ENCODE measurements around the gene RNF40.
"Not testable (repeated sequence)": the region's sequence is repeated elsewhere in the genome, so short reads cannot be mapped to it uniquely, and the experiment has no call there.

Gene RNF40

DNA sequence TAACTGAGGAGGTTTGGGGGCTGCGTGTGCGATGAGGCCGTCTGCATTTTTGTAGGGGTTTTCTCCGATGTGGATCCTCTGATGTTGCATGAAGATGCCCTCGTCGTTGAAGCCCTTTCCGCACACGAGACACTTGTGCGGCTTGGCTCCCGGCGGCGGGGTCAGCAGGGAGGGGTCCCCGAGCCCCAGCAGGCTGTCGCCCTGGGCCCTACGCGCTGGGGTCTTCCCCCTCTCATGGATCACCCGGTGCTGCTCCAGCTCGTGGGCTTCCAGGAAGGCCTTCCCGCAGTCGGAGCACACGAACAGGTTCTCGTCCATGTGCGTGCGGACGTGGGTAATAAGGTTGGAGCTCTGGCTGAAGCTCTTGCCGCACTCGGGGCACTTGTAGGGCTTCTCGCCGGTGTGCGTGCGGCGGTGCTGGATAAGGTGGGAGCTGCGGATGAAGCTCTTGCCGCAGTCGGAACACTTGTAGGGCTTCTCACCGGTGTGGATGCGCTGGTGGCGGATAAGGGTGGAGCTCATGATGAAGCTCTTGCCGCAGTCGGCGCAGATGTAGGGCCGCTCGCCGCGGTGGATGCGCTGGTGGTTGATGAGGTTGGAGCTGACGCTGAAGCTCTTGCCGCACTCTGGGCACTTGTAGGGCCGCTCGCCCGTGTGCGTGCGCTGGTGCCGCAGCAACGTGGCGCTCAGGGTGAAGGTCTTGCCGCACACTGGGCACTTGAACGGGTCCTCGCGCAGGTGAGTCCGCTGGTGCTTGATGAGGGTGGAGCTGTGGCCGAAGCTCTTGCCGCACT, 20.6 kb downstream of the RNF40 start:
- DNase-seq (ENCODE audit: low spot score), result no peak

DNA sequence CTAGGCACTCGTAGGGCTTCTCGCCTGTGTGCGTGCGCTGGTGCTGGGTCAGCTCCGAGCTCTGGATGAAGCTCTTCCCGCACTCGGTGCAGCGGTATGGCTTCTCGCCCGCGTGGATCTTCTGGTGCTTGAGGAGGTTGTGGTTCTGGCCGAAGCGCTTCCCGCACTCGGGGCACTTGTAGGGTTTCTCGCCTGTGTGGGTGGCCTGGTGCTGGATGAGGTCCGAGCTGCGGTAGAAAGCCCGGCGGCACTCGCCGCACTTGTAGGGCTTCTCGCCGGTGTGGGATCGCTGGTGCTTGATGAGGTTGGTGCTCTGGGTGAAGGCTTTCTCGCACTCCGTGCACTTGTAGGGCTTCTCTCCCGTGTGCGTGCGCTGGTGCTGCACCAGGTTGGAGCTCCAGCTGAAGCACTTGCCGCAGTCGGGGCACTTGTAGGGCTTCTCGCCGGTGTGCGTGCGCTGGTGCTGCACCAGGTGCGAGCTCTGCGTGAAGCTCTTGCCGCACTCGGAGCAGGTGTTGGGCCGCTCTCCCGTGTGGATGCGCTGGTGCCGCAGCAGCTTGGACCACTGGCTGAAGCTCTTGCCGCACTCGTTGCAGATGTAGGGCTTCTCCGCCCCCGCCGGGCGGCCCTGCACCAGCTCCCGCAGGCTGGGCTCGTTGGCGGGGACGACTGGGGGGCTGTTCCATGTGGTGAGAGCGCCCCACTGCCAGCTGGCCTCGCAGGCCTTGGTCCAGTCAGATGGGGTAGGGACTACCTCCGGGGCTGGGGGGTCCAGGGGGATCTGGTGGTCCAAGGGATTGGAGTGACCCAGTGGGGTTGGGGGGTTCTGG, 21.4 kb downstream of the RNF40 start:
- DNase-seq (ENCODE audit: low spot score), result no peak

DNA sequence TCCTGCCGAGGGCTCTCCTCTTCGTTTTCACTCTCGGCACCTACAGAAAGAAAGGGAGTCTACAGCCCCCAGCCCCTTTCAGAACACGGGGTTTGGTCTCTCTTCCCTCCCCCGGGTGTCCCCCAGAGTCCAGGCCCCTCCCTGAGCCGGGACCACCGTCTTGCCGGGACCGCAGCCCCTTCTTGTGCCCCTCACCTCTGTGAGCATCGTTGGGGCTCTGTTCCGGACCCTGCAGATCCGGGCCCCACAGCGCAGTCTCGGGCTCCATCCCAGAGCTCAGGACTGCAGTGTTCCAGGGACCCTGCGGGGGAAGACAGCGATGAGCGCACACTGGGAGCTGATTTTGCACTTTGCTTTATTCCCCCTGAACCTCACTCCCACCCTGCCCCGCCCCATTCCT, 22.1 kb downstream of the RNF40 start:
- no peak for DNase-seq (ENCODE audit: low spot score)

DNA sequence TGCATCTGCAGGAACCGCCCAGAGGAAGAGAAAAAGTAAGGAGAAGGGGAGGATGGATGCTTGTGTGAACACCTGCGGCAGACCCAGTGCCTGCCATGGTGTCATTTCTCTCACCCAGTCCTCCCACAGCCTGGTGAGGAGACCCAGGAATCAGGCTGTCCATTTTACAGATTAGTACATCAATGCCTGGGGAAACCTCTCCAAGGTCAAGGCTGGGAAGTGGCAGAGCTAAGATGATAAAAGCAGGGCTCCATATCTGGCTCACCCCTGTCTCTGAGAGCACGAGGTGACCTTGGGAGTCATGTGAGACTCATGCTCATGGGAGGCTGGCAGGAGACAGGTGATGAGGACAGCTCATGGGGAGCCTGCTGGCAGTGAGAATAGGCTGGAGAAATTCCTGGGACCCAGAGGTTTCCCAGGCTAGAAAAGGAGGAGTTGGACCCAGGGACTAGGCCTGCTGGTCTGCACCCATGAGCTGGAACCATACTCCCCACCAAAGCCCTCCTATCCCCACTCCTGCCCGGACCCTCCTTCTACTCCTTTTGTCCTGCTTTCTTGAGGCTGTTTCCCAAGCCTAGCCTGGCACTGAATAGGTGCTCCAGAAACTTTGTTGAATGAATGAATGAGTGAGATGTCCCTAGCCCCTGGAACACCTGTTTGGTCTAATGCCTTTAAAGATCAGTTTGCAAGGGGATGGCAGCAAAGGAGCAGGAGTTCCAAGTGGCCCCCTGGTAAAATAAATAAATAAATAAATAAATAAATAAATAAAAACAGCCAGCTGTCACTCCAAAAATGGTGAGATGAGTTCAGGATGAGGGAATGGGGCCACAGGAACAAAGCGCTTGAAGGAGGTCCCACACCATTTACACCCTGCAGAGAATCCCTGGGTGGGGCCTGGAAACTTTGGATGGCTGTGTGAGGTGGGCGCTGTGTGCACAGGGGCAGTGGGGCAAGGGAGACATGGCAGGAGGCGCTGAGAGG, 23.3 kb downstream of the RNF40 start:
- no peak for DNase-seq (ENCODE audit: low spot score)

DNA sequence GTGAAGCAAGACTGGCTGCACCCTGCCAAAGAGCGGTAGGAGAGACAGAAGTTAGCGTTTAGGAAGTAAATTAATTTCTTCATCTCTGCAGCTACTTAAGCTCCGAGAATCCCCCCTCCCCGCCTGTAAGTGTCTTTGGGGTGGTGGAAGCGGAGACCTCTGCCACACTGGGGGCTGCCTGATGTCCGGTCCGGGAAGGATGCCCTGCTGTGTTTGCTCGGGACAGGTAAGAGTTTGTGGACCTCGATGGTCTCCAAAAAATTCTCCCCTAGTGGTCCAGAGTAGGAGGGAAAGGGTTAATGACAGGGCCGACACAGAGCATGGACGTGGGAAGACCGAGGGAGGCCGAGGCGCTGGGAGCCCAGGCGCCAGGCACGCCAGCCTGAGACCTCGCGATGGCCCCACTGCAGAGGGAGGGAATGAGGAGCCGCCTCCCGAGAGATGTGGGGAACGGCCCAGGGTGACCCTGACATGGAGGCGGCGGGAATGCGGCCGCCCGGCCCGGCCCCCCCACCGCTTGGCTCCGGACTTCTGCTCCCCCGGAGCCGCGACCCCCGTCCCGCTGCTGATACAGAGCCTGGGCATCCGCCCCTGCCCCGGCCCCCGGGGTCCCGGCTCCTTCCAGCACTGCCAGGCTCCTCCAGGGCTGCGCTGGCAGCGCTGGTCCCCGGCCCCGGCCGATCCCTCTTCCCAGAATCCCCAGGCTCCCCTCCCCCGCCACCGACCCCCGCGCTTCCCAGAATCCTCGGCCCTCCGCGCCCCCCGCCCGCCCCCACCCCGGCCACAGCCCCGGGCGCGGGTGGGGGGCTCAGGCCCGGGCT, 24.2 kb downstream of the RNF40 start:
- DNase-seq (ENCODE audit: low spot score), result peak; percentile 84

DNA sequence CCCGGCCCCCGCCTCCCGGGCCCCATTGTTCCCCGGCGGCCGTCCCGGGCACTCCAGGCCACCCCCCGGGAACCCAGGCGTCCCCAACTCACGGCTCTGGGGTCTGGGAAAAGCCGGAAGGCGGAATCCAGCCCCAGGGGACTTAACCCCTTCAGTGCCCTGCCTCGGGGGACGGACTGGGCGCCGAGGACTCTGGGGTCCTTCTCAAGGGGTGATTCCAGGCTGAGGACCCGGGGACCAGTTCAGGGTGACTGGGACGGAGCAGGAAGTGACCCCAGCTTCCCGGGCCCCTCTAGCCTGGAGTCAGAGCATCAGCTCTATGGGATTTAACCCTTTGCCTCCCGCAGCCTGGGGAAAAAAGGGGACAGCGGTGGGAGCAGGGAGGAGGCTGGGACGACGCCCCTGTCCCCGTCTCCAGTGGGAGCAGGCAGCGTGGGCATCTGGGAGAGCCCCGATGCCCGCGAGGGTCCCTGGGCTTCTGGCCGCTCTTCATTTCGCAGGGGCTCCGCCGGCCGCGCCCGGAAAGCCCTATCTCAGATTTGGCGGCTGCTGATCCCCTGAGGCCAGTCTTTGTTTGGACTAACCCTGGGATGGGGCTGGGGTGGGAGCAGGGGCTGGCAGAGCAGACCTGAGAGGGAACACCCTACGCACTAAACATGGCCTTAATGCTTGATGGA, 25.0 kb downstream of the RNF40 start, which contains the start of gene ZNF629:
TSS of gene ZNF629 (minus strand) at position 270 of the 677 bp plus-strand sequence. CDS start 2,723 bp downstream, outside the sequence.
- DNase-seq (ENCODE audit: low spot score), result peak; percentile 86

DNA sequence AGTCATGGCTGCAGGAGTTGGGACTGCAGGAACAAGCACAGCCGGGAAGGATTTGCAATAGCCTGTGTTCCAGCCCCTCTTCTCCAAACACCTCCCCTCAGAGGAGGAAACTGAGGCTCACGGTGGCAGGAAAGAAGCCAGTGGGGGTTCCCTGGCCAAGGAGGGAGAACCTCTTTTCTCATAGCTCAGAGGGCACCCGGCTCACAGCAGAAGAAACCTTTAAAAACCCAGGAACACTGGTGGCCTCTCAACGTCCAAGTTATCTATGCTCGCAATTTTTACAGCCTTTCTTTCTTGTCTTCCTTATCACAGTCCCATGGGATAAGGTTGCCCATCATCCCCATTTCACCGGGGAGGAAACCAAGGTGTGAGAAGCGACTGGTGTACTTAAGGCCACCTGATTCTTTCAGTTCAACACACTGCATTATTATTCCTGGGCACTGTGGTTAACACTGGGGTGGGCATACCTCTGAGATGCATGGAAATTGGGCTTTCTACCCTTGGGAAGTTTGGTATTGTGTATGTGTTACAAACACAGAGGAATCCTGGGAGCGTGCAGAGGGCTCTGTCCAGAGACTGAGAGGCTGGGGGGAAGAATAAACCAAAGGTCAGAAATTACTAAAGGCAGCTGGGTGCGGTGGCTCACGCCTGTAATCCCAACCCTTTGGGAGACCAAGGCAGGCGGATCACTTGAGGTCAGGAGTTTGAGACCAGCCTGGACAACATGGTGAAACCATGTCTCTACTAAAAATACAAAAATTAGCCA, 25.7 kb downstream of the RNF40 start:
- no peak for DNase-seq (ENCODE audit: low spot score)

DNA sequence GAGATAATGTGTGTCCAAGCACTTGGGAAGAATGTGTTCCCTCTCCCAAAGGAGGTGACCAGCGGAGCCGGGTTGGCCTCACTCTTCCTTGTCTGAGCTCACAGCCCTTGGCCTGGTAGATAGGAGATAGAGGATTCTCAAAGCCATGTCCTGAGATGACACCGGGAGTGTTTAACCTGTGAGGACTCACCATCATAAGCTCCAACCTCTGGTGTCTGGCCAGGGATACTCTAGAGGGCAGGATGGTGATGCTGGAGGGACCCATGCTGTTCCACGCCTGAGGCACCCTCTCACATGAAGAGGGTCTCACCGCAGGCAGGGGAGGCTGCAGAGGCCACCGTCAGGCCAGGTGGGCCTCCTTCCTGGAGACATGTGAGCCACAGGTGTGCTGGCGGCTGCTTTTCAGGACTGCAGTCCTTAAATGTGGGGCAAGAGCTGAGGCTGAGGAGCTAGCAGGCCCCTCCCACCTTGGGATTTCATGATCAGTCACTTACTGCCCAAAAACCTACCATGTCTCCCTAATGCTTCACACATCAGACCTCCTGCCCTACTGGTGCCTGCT, 31.5 kb downstream of the RNF40 start:
- DNase-seq (ENCODE audit: low spot score), result no peak

DNA sequence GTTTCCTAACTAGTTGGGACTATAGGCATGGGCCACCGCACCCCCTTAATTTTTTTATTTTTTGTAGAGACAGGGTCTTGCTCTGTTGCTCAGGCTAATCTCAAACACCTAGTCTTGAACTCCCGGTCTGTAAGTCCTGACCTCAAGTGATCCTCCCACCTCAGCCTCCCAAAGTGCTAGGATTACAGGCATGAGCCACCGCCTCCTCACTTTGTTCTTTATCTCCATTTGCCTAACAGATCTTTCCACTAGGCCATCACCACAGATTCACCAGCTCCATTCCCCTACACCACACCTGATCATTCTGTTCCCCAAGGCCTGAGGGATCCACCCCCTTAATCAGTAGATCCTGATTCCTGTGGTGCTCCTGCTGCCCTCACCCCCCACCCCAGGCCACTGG, 32.5 kb downstream of the RNF40 start:
- DNase-seq (ENCODE audit: low spot score), result no peak

DNA sequence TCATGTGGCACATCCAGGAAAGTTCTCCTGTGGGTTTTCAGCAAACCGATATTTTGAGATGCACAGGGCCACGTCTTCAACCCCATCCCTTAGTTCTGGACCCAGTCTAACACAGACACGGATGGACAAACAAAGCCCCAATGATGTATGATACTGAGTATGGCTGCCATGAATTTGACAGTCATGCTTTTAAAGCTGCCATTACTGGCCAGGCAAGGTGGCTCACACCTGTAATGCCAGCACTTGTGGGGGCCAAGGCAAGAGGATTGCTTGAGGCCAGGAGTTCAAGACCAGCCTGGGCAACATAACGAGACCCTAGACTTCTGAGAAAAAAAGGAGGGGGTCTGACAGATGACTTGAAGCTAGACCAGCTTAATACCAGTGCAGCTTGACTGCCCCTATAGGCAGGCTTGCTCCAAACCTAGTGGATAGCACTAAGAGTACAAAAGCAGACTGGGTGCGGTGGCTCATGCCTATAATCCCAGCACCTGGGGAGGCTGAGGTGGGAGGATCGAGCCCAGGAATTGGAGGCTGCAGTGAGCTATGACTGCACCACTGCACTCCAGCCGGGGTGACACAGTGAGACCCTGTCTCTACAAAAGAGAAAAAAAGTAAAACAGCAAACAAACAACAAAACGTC, 35.7 kb downstream of the RNF40 start:
- no peak for DNase-seq (ENCODE audit: low spot score)

DNA sequence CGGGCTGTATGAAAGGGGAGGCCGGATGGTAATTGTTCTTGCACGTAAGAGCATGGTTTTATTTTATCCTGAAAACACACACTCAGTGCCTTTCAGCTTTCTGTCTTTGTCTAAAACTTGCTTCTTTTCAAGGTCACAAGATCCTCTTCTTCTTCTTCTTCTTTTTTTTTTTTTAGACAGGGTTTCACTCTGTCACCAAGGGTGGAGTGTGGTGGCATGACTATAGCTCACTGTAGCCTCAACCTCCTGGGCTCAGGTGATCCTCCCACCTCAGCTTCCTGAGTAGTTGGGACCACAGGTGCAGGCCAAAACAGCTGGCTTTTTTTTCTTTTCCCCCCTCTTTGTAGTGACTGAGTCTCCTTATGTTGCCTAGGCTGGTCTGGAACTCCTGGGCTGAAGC, 40.8 kb downstream of the RNF40 start:
- DNase-seq (ENCODE audit: low spot score), result no peak

DNA sequence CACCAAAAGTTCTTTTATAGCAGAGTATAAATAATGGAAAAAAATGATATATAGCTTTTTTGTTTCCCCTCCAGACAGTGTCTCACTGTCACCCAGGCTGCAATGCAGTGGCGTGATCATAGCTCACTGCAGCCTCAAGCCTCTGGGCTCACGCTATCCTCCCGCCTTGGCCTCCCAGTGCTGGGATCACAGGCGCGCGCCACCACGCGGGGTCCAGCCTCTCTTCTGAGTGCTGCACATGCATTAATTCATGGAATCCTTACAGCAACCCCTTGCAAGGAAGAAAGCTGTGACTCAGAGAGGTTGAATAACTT, 42.9 kb downstream of the RNF40 start:
- no peak for DNase-seq (ENCODE audit: low spot score)

DNA sequence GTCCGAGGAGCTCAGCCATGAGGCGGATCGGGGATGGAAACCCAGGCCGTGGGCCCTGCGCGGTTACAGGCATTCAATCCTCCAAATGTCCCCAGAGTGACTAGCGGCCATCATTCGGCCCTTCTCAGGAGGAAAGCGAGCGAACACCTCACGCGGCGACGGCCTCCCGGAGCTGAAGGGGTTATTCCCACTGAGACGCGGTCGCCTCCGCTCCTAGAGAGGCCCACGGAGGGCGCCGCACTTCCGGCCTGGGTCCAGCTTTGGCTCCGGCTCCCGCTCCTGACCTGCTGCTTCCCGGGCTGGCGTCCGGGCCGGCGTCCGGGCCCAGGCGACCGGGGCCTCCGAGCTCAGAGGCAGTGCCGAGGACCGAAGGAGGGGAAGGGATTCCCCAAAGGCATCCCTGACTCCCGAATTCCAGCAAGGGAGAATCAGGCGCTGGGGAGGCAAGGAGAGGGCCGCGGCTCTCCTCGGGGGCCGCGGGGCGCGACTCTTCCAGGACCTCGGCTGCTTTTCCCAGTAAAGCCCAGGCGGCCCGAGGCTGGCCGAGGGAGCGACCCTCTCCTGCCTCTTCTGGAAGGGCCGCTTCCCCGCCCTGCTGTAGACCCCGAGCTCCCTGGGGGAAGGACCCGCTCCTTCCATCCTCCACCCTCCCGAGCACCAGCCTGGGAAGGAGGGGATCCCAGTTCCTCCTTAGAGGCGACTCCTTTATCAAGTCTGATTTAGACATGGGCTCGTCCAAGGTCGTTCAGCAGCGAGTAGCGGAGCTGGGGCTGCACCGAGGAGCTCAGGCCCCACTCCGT, 43.4 kb downstream of the RNF40 start:
- DNase-seq (ENCODE audit: low spot score), result peak; percentile 92

DNA sequence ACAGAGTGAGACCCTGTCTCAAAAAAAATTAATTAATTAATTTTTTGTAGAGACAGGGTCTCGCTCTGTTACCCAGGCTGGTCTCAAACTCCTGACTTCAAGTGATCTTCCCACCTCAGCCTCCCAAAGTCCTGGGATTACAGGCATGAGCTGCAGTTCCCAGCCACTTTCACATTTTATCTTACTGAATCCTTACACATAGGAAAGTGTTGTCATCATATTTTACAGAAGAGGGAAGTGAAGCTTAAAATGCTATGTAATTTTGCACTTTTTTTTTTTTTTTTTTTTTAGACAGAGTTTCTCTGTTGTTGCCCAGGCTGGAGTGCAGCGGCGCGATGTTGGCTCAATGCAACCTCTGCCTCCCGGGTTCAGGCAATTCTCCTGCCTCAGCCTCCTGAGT, 46.0 kb downstream of the RNF40 start:
- no peak for DNase-seq (ENCODE audit: low spot score)

DNA sequence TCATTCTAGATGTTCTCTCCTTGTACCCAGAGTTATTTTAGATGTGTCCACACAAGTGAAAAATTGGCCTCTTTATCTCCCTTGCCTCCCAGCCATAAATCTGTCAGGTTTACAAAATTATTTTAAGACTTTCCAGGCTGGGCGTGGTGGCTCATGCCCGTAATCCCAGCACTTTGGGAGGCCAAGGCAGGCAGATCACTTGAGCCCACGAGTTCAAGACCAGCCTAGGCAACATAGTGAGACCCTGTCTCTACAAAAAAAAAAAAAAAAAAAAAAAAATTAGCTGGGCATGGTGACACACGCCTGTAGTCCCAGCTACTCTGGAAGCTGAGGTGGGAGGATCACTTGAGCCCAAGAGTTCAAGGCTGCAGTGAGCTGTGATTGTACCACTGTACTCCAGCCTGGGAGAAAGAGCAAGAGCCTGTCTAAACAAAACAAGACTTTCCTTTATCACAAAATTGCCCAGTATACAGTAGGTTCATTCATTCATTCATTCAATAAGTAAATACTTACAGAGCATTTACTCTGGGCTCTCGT, 46.8 kb downstream of the RNF40 start:
- not testable (repeated sequence) for DNase-seq (ENCODE audit: low spot score)

DNA sequence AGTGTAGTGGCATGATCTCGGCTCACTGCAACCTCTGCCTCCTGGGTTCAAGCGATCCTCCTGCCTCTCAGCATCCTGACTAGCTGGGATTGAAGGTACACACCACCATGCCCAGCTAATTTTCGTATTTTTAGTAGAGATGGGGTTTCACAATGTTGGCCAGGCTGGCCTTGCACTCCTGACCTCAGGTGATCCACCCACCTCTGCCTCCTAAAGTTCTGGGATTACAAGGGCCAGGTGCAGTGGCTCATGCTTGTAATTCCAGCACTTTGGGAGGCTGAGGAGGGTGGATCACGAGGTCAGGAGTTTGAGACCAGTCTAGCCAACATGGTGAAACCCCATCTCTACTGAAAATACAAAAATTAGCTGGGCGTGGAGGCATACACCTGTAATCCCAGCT, 47.6 kb downstream of the RNF40 start:
- DNase-seq (ENCODE audit: low spot score), result not testable (repeated sequence)

DNA sequence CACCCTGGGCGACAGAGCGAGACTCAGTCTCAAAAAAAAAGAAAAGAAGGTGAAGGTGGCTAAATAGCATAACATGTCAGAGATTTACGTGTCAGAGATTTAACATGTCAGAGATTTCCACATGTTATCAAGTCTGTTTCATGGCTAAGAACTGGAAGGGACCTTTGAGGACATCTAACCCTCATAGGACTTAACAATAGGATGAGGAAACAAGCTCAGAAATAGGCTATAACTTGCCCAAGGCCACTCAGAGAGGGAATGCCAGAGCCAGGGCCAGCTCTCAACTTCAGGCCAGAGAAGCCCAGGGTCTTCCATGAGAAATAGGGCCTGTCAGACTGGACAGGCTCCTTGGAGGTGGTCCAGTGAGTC, 51.7 kb downstream of the RNF40 start:
- DNase-seq (ENCODE audit: low spot score), result no peak

DNA sequence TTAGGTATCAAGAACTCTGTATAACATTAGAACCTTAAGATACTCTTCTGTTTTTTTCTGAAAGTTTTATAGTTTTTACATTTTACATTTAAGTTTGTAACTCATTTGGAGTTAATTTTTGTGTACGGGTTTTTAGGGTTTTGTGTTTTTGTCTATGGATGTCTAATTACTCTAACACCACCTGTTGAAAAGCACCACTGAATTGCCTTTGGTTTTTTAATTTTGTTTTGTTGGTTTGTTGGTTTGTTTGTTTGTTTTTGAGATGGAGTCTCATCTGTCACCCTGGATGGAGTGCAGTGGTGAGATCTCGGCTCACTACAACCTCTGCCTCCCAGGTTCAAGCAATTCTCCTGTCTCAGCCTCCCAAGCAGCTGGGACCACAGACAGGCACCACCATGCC, 54.6 kb downstream of the RNF40 start:
- DNase-seq (ENCODE audit: low spot score), result no peak

Data from D341Med (cell line).